ENCODE results near the gene DPH7.
"Not testable (repeated sequence)": the region's sequence is repeated elsewhere in the genome, so short reads cannot be mapped to it uniquely, and the experiment has no call there.

DNA sequence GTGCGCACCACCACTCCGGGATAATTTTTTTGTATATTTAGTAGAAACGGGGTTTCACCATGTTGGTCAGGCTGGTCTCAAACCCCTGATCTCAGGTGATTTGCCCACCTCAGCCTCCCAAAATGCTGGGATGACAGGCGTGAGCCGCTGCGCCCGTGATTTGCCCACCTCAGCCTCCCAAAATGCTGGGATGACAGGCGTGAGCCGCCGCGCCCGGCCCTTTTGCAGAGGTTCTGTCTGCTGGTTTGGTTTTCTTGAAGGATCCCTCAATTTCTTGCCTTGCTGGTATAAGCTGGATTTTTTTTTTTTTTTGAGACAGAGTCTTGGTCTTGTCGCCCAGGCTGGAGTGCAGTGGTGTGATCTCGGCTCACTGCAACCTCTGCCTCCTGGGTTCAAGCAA, 48.7 kb upstream of the DPH7 start:
- TF ChIP-seq POLR2A (IDR thresholded peaks at IDR 0.05; ENCODE audit: low read depth, low read length); POLR2AphosphoS5 (IDR thresholded peaks at IDR 0.05; ENCODE audit: low read depth, low read length); TAF1 (IDR thresholded peaks at IDR 0.05; ENCODE audit: low read depth, low read length); SPI1 (IDR thresholded peaks at IDR 0.05; ENCODE audit: low read depth, low read length); PAX5 (IDR thresholded peaks at IDR 0.05; ENCODE audit: insufficient read depth, low read length, severe bottlenecking); POU2F2 (IDR thresholded peaks at IDR 0.05; ENCODE audit: low read depth, low read length): not testable (repeated sequence)
